Head of caudate nucleus (tissue), 42 donors: ENCODE data around the gene SOX1.

Experiments
- DNase-seq, 42 donors: peaks; one replicate each; pipeline versions ENCODE4 v3.0.0 to v3.0.0-alpha.2; 2020 to 2021; ENCODE audit warnings: mixed read lengths in 7 of 42
- intact Hi-C: fragments of 100-400 bp; cut with DNase I; formaldehyde crosslinking; loops from one replicate; pipeline ENCODE4 v1.15.0; 2022

Gene SOX1

GRCh38 chr13:112057736-112058518 lies 9.0 kb upstream of the SOX1 start:
- intact Hi-C loops: no loop called here
- peak in 10 of 42 donors; percentile 36 to 66 (median 47) for DNase-seq

- DNase-seq: no peak
- intact Hi-C loops: no loop called here
Observed at GRCh38 chr13:112058519-112058873, 8.5 kb upstream of the SOX1 start.

- intact Hi-C loops: no loop called here
- no peak for DNase-seq
Observed at GRCh38 chr13:112058941-112059340, 8.0 kb upstream of the SOX1 start.

GRCh38 chr13:112059457-112060281 lies 7.3 kb upstream of the SOX1 start:
- intact Hi-C loops: no loop called here
- no peak for DNase-seq

GRCh38 chr13:112060282-112060830 lies 6.6 kb upstream of the SOX1 start:
- intact Hi-C loops: no loop called here
- no peak for DNase-seq

GRCh38 chr13:112060899-112061366 lies 6.0 kb upstream of the SOX1 start:
- no peak for DNase-seq
- intact Hi-C loops: no loop called here

- DNase-seq: no peak
- intact Hi-C loops: no loop called here
Observed at GRCh38 chr13:112061367-112062061, 5.4 kb upstream of the SOX1 start.

GRCh38 chr13:112062072-112062567 lies 4.8 kb upstream of the SOX1 start:
- intact Hi-C loops: no loop called here
- DNase-seq: no peak

- no peak for DNase-seq
Observed at GRCh38 chr13:112062571-112063570, 4.1 kb upstream of the SOX1 start.

GRCh38 chr13:112063807-112064206 lies 3.1 kb upstream of the SOX1 start:
- intact Hi-C loops: no loop called here
- DNase-seq: no peak

More at GRCh38 chr13:112062571-112063570, 4.1 kb upstream of the SOX1 start:
- intact Hi-C loops: no loop called here

- no peak for DNase-seq
- intact Hi-C loops: no loop called here
Observed at GRCh38 chr13:112064222-112064621, 2.7 kb upstream of the SOX1 start.

GRCh38 chr13:112065521-112065866 lies 1.5 kb upstream of the SOX1 start:
- no peak for DNase-seq
- intact Hi-C loops: no loop called here

GRCh38 chr13:112065867-112066623 lies 904 bp upstream of the SOX1 start:
- intact Hi-C loops: no loop called here
- peak in 1 of 42 donors; percentile 8 for DNase-seq

- intact Hi-C loops: no loop called here
- DNase-seq: peak in 41 of 42 donors; percentile 31 to 91 (median 80)
Observed at GRCh38 chr13:112066624-112067004, 335 bp upstream of the SOX1 start.

GRCh38 chr13:112067871-112068539 lies 1.1 kb downstream of the SOX1 start:
- DNase-seq: peak in 2 of 42 donors; percentile 24 to 46
- intact Hi-C loops: no loop called here

GRCh38 chr13:112068540-112069060 lies 1.7 kb downstream of the SOX1 start:
- DNase-seq: no peak
- intact Hi-C loops: no loop called here
